Suppressor macrophage treated with lipopolysaccharide for 1 hour (primary cell): ENCODE results near the gene CCDC137.
"Not testable (repeated sequence)": the region's sequence is repeated elsewhere in the genome, so short reads cannot be mapped to it uniquely, and the experiment has no call there.

ENCODE experiments used
- DNase-seq, 3 donors: peaks; one replicate each; pipeline ENCODE4 v3.0.0-alpha.2; 2020 to 2022

CCDC137 gene

GRCh38 chr17:81666342-81667191 lies at the start of gene CCDC137, which contains the start of gene OXLD1:
CCDC137 (plus strand) TSS chr17:81666737; CDS start chr17:81666767, 30 bp downstream.
OXLD1 (minus strand) TSS chr17:81666605; CDS start chr17:81666577, 28 bp downstream.
- DNase-seq = peak; percentile 98 to 99 (median 99)

- DNase-seq = no peak
These were observed 49.7 kb upstream of the CCDC137 start for GRCh38 chr17:81616877-81617276.

DNA sequence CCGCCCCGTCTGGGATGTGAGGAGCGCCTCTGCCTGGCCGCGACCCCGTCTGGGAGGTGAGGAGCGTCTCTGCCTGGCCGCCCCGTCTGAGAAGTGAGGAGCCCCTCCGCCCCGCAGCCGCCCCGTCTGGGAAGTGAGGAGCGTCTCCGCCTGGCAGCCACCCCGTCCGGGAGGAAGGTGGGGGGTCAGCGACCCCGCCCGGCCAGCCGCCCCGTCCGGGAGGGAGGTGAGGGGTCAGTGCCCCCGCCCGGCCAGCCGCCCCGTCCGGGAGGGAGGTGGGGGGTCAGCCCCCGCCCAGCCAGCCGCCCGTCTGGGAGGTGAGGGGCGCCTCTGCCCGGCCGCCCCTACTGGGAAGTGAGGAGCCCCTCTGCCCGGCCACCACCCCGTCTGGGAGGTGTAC lies 48.2 kb upstream of the CCDC137 start:
- not testable (repeated sequence) for DNase-seq

DNA sequence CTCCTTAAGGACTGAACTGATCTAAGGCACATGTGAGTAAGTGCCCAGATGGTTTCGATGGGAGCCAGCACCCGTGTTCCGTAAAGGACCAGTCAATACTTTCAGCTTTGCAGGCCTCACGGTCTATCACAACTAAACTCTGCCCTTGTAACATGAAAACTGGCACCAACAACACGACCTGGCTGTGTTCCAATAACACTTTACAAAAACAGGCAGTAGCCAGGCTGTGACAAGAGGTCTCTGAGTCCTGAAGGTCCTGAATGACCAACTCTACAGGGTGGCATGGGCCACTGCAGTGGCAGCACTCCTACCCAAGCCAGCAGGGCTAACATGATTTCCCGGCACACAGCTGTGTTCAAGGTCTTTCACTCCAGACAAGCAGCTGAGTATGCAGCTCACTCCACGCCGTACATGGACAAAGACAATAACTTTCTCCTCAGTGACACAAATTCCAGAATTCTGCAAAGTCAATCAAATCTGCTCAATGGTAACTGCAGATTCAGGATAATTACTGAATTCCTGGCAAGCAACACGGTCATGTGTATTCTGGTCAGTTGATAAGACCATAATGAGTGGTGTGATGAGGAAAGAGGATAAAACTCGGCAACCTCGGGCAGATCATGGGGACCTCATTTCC lies 44.9 kb upstream of the CCDC137 start:
- DNase-seq = no peak

DNA sequence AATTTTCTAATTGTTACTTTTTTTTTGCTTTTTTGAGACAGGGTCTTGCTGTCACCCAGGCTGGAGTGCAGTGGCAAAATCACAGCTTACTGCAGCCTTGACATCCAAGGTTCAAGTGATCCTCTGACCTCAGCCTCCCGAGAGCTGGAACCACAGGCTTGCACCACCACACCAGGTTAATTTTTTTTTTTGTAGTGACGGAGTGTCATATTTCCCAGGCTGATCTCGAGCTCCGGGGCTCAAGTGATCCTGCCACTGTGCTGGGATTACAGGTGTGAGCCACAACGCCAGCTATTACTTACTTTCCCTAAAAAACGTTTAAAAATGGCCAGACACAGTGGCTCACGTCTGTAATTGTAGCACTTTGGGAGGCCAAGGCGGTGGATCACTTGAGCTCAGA lies 36.3 kb upstream of the CCDC137 start:
- DNase-seq = no peak

DNA sequence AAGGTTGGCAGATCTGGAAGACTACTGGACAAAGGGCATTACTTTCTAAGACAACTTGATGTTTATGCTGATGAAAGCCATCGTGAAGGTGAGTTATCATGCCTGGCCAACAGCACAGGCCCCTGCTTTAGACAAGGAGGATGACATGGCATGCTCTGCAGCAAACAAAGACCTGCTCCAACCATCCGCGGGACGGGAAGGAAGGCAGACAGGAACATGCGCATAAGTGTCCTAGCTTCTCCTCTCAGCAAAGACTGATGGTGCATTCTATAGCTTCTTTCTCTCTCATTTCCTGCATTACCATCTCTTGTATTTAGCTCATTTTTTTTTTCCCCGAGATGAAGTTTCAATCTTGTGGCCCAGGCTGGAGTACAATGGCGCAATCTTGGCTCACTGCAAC lies 35.1 kb upstream of the CCDC137 start:
- DNase-seq = no peak

- DNase-seq = no peak
These were observed 31.1 kb upstream of the CCDC137 start for GRCh38 chr17:81635431-81635830.

DNA sequence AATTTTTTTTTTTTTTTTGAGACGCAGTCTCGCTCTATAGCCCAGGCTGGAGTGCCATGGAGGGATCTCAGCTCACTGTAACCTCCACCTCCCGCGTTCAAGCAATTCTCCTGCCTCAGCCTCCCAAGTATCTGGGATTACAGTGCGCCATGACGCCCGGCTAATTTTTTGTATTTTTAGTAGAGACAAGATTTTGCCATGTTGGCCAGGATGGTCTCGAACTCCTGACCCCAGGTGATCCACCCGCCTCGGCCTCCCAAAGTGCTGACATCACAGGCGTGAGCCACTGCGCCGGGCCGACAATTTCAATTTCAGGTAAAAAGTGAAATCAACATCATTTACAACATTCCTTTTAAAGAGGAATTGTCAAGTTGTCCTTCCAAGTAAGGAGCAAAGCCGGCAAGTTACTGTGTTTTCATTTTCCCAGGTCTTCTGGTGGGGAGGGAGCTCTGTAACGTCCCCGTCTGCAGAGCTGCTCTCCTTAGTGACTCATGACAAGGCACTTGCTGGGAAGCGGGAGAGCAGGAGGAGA lies 30.5 kb upstream of the CCDC137 start:
- peak; percentile 42 to 58 (median 53) for DNase-seq

- peak; percentile 96 to 98 (median 98) for DNase-seq
These were observed 29.8 kb upstream of the CCDC137 start, which contains the start of the genes NPLOC4 and TSPAN10 for GRCh38 chr17:81636505-81637288. NPLOC4 (minus strand) TSS chr17:81637112; CDS start chr17:81636930, 182 bp downstream. TSPAN10 (plus strand) TSS chr17:81637196; CDS start chr17:81642413, 5,217 bp downstream.

- DNase-seq = no peak
These were observed 27.9 kb upstream of the CCDC137 start for GRCh38 chr17:81638683-81639082.

DNA sequence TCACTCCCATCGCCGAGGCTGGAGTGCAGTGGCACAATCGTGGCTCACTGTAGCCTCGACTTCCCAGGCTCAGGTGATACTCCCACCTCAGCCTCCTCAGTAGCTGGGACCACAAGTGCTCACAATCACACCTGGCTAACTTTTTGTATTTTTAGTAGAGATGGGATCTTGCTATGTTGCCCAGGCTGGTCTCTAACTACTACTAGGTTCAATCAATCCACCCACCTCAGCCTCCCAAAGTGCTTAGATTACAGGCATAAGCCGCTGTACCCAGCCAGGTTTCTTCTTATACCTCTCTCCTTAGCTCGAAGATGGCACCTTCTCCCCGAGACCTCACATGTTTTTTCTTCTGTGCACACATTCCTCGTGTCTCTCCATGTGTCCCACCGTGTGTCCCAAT lies 26.5 kb upstream of the CCDC137 start:
- no peak for DNase-seq

GRCh38 chr17:81641825-81642489 lies 24.6 kb upstream of the CCDC137 start:
- no peak for DNase-seq

GRCh38 chr17:81644496-81644895 lies 22.0 kb upstream of the CCDC137 start:
- DNase-seq = no peak

DNA sequence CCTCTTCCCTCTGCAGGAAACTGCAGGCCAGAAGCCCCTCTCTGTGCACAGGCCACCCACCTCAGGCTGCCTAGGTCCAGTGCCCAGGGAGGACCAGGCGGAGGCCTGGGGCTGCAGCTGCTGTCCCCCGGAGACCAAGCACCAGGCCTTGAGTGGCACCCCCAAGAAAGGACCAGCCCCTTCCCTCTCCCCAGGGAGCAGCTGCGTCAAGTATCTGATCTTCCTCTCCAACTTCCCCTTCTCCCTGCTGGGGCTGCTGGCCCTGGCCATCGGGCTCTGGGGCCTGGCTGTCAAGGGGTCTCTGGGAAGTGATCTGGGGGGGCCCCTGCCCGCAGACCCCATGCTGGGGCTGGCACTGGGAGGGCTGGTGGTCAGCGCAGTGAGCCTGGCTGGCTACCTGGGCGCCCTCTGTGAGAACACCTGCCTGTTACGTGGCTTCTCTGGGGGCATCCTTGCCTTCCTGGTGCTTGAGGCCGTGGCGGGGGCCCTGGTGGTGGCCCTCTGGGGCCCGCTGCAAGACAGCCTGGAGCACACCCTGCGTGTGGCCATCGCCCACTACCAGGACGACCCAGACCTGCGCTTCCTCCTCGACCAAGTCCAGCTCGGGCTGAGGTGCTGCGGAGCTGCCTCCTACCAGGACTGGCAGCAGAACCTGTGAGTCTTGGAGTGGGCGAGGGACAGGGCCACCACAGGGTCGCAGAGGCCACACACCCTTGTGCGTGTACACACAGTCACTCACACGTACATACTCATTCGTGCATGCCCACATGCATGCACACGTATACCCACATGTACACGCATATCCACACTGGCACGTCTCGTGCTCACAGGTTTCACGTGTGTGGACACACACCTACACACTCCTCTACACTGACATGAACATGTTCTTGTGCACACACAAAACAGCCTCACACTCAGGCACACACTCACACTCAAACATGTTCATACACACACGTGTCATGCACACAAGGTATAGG lies 21.3 kb upstream of the CCDC137 start:
- no peak for DNase-seq

- DNase-seq = no peak
These were observed 19.5 kb upstream of the CCDC137 start for GRCh38 chr17:81646869-81647600.

- DNase-seq = no peak
These were observed 18.9 kb upstream of the CCDC137 start for GRCh38 chr17:81647640-81648012.

DNA sequence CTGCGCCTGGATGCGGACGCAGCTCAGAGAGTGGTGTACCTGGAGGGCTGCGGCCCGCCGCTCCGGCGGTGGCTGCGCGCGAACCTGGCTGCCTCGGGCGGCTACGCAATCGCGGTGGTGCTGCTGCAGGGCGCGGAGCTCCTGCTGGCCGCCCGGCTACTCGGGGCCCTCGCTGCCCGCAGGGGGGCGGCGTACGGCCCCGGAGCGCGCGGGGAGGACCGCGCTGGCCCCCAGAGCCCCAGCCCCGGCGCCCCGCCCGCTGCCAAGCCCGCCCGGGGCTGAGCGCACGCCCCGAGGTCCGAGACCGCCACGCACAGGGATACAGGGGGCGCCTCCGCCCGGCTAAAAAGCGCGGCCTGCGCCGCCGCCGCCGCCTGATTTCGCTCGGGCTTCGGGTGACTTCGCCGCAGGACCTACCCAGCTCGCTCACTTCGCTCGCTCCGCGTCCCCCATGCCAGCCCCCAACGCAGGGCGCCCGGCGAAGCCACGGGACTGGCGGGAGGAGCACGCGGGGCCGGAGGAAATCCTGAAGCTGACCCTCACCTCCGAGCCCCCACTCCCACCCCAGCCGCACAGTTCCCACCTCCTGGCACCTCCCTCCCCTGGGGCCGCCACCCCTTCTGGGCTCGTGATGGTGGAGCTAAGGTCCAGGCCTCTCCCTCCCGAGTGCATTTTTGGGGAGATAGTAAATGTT lies 18.4 kb upstream of the CCDC137 start:
- DNase-seq = no peak

- DNase-seq = no peak
These were observed 17.8 kb upstream of the CCDC137 start for GRCh38 chr17:81648707-81649085.

GRCh38 chr17:81650951-81651350 lies 15.6 kb upstream of the CCDC137 start:
- no peak for DNase-seq

GRCh38 chr17:81651692-81652091 lies 14.8 kb upstream of the CCDC137 start:
- no peak for DNase-seq
